CD1c-positive myeloid dendritic cell (primary cell): Measurements from ENCODE around the gene THADA.

Source experiments
- DNase-seq: peaks from one replicate; pipeline ENCODE4 v3.0.0-alpha.2; 2016; ENCODE audit errors: extremely low spot score

The THADA gene

DNA sequence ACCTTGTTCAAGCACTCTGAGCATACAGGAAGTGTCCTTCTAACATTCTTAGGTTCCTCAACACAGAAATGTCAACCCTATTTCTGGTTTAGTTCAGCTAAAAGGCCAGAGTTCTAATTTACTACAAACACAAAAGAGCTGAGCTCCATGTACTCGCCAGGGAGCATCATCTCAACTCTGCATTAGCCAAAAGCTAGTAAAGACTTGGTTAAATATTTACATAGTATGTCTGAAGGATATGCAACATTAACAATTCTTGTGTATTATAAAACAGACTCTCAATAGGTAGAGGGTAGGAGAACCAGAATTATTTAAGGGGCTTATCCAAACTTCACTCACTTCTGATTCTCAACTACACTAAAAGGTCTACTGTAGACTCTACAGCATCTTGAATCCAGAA is 154.6 kb downstream of the THADA start:
- DNase-seq: no peak

DNA sequence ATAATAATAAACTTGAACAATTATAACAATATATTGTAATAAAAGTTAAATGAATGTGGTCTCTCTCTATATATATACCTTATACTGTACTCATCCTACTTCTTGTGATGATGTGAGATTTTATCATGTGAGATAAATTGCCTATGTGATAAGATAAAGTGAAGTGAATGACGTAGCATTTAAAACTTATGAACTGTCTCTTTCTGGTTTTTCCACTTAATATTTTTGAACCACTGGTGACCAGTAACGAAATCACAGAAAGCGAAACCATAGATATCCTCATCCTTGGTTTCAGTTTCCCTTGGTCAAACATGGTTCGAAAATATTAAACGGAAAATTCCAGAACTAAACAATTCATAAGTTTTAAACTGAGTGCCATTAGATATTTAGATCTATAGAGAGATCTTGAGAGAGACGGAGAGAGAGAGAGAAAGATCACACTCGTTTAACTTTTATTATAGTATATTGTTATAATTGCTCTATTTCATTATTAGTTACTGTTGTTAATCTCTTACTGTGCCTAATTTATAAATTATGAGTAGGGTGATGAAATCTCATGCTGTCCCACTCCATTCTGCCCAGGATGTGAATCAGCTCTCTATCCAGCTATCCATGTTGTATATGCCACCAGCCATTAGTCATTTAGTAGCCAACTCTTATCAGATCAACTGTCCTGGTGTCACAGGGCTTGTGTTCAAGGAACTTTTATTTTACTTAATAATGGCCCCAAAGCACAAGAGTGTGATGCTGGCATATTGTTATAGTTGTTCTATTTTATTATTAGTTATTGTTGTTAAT is 156.8 kb downstream of the THADA start:
- DNase-seq: no peak

DNA sequence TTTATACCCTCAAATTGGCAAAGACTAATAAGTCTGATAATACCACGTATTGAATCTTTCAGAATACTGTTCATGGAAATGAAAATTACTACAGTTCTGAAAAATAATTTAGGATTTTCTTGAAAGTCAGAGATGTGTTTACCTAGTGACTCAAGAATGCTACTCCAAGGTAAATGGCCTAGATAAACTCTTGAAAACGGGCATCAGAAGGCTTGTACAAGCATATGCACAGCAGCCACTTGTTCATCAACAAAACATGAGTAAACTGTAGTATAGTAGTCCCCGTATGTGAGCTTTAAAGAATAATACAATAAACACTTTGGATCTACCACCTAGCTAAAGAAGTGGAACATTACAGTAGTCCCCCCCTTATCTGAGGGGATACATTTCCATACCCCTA is 157.5 kb downstream of the THADA start:
- DNase-seq: no peak

DNA sequence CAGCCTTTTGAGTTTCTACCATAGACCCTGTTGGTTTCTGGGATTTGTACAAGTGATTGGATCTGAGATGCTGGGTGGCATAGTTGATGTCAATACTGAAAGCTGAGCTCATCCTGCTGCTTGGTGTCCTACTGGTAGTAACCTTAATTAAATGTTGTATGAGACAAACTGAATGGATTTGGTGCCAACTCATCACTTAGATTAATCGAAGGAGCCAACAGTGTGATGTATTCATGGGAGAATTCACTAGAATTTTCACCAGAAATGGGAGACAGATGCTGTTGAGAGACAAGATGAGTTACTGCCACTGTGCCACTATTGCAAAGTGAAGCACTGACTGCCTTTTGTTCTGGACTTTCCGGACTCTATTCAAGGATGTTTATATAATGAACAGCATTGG is 158.5 kb downstream of the THADA start:
- DNase-seq: no peak

DNA sequence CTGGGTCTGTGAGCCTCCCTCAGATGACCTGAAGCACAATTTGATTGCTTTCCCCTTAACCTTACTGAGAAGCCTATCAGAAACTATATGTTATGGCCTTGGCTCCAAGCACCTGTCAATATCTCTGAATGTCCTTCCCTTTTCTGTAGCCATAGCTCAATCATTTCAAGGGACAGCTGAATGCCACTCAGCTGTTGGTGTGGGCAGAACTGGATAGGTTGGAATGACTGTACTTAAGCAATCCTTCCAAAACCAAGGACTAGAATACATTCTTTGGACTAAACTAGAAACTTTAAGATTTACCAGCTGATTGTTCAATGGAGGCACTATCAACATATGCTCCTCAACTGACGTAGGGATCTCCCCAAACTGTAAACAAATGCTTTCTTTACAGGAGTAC is 159.4 kb downstream of the THADA start:
- DNase-seq: no peak

DNA sequence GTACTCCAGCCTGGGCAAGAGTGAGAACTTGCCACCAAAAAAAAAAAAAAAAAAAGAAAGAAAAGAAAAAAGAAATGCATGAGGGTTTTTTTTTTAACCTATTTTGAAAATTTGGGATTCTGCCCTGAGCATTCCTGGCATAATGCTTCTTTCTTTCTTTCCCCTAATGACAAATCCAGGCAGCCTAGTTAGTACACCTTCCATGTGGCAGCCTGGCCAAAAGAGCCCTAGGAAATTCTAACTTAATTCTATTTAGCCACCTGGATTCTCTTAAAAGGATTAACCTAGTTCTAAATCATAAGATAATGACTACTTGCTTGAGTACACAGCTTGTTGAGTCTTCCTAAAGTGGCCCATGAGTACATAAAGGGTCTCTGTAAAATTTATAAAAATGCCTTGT is 160.1 kb downstream of the THADA start:
- DNase-seq: no peak

DNA sequence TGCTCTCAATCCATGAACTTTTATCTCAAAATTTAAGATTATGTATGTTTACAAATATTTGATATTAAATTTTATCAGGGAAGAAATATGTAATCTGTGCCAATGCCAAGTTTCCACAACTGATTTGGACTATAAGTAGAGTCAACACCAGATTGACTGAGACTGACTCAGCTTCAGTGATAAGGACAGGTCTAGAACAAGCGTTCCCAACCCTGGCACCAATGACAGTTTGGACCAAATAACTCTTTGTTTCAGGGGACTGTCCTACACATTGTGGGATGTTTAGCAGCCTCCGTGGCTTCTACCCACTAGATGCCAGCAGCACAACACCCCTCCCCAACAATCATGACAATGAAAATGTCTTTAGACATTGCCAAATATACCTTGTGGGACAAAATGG is 165.3 kb downstream of the THADA start:
- no peak for DNase-seq

DNA sequence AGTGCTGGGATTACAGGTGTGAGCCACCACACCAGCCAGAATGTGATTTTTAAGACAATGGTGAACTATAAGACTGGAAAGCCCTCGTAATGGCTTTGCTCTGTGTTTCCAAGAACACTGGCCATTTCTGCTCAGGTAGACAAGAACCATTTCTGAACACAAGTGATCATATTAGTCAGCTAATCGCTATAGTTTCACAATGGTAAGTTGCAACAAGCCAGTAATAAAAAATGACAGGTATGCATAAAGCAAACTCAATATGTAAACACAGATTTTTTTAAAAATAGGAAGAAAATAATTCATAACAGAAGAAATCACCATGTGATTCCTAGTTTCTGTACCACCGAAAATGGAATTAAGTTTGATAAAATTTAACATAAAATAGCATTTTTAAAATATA is 166.5 kb downstream of the THADA start:
- DNase-seq: no peak

DNA sequence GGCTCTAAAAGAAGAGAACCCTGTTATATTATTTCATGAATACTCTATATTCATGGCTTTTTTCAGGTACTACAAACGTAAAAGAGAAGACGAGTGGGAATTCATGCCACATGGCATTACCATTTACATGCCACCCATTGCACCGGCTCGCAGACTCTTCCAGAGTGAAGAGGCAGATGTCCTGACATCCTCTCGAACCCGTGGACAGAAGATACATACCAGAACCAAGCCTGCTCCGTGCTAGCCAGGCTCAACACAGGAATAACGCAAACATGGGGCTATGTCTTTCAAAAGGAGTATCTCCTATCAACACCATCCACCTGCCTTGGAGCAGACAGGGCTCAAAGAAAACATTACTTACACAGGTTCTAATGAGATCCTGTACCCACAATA is 168.8 kb downstream of the THADA start:
- no peak for DNase-seq

DNA sequence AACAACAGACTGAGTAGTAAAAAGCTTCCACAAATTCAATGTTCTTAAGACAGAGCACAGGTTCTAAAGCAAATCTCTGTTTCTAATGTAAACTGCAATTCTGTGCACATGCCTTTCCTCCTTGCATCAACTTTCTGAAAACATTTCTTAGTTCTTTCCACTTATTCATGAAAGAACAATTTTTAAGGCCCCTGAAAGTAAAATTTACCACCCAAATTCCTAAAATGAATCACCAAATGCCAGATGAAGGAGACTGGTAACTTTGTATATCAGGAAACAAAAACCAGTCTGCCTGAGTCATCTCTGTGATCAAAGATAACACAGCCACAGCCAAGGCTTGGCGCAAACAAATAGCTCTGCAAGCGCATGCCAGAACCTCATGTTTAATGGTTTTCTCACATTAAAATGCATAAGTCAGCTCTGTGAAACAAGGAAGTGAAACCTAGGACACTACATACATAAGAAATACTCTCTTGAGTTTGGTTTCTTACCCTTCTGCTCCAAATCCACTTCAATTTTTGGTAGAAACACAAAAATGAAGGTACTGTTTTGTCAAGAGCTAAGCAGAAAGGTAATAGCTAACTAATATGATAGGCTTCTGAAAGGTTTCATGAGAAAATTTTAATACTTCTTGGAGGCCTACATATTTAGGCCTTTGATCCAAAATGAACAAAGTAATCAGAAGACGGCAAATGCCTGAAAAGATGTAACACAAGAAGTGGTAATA is 169.4 kb downstream of the THADA start:
- DNase-seq: peak; percentile 90

DNA sequence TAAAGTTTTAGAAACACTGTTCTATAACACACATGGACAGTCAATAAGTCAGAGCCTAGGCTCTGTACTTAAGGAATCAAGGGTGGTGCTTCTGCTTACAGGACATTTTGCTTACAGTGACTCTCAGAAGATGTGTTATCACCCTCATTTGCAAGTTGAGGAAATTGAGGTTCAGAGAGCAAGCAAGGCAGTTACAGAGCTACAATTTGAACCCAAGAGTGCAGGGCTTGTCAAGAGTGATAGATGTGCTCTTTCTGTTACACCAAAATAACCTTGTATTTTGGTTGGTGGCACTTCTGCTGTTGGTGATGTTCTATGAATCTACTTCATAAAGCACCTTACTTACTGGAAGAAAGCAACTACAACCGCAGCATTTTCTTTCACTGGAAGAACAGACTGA is 170.2 kb downstream of the THADA start:
- no peak for DNase-seq

DNA sequence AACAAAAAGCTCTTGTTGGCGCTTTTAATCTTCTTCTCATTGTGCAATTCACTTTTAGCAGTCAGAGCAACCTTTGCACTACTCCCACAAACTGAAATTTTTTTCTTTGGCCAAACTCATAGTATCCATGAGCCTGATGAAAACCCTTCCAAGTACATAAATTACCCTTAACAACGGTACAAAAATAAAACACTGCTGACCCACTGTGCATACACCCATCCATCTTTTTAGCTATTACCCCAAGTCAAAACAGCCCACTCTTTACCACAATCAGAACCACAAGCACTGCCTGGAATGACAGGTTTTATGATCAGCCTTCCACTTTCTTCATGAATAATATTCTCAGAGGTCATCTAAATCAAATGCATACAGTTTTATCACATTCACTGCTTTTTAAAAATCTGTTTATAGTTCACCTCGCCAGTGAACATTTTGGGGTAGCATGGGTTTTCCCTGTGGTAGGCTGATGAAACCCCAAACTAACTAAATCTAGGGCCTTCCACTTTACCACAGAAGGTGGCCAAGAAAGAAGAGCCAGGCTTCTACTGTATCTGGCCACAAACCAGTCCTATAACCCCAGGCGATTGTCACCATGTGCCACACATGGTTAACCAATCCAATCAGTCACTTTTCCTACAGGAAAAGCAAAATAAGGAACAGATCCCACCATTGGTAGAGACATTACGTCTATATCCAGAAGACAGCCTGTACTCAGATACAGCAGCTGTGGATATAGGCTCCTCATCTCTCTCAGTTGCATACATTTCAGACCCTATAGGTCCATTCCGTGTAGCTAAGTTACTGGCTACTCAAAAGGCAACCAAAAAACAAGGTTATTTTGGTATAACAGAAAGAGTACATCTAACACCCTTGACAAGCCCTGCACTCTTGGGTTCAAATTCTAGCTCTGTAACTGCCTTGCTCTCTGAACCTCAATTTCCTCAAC is 171.3 kb downstream of the THADA start:
- DNase-seq: no peak

DNA sequence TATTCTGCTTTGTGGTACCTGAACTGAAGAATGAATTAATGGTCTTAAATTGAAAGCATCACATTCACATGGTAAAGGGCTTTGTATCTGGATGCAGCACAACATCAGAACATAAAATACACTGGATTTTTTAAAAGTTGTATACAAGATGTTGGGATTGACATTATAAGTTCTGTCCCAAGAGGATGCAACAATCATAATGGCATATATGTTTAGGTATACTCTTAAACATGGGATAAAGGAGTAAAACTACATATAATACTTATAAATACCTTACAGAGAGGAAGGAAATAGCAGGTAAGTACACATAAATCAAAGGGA is 171.9 kb downstream of the THADA start:
- no peak for DNase-seq

DNA sequence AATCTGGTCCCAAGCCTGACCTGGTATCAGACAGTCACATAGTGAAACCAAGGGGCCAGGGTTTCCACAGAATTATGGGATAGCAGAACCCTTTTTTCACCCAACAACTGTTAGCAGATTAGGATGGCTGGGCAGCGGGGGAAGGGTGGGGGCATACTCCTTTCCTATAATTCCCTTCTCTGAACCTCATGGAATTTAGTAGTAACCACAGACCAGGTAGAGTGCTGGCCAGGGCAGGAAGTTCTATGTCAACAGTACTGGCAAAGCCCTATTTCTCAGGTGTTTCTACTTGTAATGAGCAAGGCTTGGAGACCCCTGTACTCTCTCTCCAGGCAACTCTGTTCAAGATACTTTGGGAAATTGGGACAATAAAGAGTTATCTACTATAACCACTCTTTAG is 174.6 kb downstream of the THADA start:
- no peak for DNase-seq

DNA sequence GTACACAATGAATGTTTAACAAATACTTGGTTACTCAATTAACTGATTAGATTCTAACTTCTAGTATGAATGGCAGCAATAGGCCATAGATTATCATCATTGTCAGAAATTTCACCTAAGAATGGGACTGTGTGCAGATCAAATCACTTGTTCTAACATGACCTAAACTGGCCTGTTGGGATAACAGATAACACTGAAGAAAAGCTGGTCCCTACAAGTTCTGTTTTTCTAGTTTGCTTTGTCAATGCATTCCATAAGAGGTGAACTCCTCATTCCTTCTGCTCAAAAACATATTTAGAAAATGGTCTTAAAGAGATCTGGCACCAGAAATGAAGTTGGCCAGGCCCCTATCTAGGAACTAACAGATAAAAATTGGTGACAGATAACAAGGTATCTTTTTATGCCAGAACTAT is 175.4 kb downstream of the THADA start:
- DNase-seq: no peak

DNA sequence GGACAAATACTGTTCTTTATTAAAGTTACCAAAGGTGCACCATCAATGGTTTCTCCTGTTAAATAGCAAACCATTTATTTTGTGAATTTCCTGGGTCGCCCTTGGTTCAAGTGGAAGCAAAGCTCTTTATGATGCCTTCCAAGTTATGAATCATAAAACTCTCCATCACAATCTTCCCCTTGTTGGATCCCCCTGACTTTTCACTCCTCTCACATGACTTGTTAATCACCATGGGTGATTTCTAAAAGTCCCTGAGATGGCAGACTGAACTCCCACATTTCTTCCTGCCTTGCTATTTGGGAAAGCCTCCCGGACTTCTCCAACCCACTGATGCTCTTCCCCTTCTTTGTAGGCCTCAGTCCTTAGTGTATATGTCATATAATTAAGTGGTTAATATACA is 176.0 kb downstream of the THADA start:
- peak; percentile 57 for DNase-seq

DNA sequence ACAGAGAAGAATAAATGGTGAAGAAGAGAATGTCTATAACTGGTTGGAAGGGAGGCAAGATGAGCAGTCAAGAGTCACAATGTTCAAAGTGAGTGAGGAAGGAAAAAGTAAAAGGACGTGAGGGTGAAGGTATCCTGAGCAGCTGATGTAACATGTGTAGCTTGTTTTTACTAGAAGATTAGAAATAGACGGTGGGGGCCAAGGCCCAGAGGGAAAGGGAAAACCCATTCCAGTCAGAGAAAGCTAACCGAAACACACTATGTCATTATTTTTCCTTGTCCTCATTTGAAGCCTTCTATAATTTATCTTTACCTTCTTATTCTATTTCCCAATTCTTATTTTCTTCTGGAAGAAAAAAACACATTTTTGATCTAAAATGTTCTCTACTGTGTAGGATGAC is 176.6 kb downstream of the THADA start:
- DNase-seq: no peak

DNA sequence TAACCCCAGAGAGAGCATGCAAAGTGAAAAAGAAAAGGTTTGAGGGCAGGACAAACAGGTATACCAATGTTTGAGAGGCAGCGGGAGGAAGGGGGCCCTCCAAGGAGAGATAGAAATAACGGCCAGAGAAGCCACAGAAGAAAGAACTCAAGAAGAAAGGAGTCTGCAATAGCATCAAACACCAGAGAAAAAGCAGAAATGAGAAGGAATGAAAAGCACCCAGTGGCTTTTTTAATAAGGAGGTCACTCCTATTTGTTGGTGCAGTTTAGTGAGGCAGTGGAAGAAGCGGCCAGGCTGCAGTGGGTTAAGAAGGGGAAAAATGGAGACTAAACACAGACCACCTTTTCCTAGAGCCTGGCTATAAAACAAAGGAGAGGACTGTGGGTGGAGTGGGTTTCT is 177.2 kb downstream of the THADA start:
- DNase-seq: no peak

DNA sequence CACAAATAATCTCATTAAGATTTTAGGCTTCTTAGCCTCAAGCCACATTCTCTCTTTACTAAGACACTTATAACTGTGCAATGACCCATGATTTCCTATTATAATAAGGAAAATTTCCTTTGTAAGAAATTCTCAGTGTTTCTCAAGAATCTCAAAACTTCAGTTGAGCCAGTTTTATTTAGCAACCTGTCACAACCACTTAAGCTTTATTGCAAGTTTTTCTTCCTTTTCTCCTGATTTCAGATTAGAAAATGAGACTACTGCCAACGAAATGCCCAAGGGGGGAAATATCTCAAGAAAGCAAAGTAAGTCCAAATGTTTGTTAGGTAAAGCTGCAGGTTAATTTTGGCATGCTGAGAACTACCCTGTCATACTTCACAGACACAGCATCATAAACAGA is 178.5 kb downstream of the THADA start:
- DNase-seq: peak; percentile 37

DNA sequence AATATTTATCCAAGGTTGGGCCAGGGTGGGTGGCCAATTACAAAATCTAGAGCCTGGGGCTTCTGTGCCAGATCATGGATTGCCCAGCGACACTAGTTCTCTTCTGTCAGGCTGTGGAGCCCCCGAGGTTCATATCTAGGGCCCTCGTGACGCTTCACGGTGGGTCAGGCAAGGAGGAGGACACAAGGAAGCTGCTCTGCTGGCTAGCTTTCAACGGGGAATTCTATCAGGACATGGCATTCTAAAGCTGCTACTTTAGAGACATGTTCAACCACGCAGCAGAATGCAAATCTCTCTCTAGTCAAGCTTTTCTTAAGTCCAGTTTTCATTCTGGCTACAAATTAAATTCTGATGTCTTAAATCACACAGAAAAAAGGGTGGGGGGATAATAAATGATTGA is 180.2 kb downstream of the THADA start:
- DNase-seq: no peak

DNA sequence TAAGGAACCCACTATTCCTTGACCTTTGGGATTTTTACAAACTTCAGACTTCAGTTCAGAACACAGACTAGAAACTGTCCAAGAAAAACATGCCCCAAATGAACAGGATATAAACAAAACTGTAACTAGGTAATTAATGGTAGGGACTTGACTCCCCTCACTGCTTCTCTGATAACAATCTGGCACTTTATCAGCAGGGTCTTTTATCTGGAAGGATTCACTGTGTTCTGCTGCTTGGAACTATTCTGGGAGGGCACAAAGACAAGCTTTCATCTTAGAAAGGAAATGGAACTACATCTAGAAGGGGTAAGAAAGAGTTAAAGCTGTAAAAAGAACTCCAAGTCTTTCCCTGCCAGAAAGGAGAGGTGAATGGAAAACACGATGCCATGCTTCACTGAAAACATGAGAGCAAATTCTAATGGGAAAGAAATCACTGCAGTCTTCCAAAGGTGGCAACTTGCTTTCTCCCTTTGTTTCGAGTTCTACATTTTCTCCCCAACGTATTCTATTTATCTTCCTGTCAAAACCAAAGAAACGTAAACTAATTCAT is 181.2 kb downstream of the THADA start:
- DNase-seq: no peak

DNA sequence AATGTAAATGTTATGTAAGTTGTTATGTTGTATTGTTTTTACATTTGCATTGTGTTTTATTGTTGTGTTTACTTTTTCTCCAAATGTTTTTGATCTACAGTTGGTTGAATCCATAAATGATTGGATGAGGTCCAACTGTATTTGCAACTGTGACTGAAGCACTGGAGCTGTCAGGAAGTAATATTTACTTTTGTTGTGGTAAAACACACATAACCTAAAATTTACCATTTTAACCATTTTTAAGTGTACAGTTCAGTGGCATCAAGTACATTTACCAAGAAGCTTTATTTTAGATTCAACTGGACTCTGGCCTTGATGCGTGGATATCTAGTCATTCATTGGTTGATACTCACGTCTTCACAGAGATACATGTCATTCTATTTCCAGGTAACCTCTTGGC is 181.8 kb downstream of the THADA start:
- DNase-seq: no peak
